ENCODE data around the gene RAP1GAP.

- TF ChIP-seq SIN3A (IDR thresholded peaks at IDR 0.05; ENCODE audit: borderline replicate concordance, low read depth, low read length) (no peak), RFX3 (CRISPR knock-in tag; IDR thresholded peaks at IDR 0.05) (no peak), KLF11 (CRISPR knock-in tag; IDR thresholded peaks at IDR 0.05) (no peak), ZNF207 (IDR thresholded peaks at IDR 0.05; ENCODE audit: borderline replicate concordance) (no peak), CHD2 (IDR thresholded peaks at IDR 0.05; ENCODE audit: low read depth, low read length) (no peak), RAD21 (CRISPR knock-in tag; IDR thresholded peaks at IDR 0.05) (no peak), ZNF274 (CRISPR knock-in tag; IDR thresholded peaks at IDR 0.05) (no peak), EHMT2 (IDR thresholded peaks at IDR 0.05; ENCODE audit: borderline replicate concordance, low read depth, low read length) (no peak), ZNF224 (CRISPR knock-in tag; IDR thresholded peaks at IDR 0.05) (no peak)
Observed at GRCh38 chr1:21633992-21634805, 35.0 kb downstream of the RAP1GAP start.

Data from HepG2 (cell line).